Ovary (tissue), 3 donors: ENCODE results near the gene MMP20.

Experiments used
- EP300 ChIP-seq: sonication (generic); formaldehyde crosslinking; IDR thresholded peaks from one replicate; pipeline ENCODE4 v1.6.1; 2017; ENCODE audit warnings: antibody characterized with exemption
- POLR2A ChIP-seq: fragments of 450-650 bp; IDR thresholded peaks from one replicate; pipeline ENCODE4 v1.6.1; 2017; ENCODE audit warnings: antibody characterized with exemption, mild to moderate bottlenecking, moderate library complexity
- TF ChIP-seq, protein P1 (sequence below), 3 donors: fragments of 450-650 bp in 2 of 3; fragments of 200-600 bp in 1 of 3; IDR thresholded peaks; one replicate each; pipeline versions ENCODE4 v1.5.1 to v1.8.0; 2016 to 2022; ENCODE audit warnings: antibody characterized with exemption in 3 of 3, mild to moderate bottlenecking in 1 of 3
- donor health status: DM: no; HTN: no; CAD: no.

DNA sequence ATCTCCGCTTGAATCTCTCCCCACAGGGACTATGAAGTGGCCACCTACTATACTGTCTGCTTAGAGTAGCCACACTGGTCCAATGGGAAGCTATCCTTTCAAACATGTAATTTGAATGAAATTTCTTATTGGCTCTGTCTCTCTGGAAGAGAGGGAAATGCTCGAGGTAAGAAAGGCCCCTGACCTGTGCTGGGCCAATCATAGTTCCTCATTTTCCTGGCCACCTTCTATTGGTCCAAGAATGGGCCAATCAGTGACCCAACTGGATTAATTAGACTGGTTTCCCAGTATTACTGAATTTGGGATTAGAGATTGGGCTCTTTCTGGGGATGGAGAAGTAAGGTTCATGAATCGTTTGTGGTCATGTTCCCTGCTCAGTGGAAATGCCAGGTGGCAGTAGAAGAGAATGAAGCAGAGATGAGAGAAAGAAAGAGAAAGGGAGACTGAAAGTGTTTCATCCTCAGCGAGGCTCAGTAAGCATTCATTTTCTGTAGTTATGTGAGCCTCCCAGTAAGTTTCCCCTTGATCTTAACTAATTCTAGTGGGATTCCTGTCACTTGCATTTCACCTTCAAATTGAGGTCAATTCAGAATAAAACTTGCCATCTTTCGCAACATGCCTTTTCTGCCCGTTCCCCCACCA lies 8.4 kb upstream of the MMP20 start:
- TF ChIP-seq, protein P1, sequence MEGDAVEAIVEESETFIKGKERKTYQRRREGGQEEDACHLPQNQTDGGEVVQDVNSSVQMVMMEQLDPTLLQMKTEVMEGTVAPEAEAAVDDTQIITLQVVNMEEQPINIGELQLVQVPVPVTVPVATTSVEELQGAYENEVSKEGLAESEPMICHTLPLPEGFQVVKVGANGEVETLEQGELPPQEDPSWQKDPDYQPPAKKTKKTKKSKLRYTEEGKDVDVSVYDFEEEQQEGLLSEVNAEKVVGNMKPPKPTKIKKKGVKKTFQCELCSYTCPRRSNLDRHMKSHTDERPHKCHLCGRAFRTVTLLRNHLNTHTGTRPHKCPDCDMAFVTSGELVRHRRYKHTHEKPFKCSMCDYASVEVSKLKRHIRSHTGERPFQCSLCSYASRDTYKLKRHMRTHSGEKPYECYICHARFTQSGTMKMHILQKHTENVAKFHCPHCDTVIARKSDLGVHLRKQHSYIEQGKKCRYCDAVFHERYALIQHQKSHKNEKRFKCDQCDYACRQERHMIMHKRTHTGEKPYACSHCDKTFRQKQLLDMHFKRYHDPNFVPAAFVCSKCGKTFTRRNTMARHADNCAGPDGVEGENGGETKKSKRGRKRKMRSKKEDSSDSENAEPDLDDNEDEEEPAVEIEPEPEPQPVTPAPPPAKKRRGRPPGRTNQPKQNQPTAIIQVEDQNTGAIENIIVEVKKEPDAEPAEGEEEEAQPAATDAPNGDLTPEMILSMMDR (IDR thresholded peaks at IDR 0.05): no peak
- TF ChIP-seq EP300 (no peak), POLR2A (no peak)
